HG02981 (cell line): ENCODE results near the gene RHOU.

Experiments used
- ATAC-seq: cut with Tn5 transposase; IDR thresholded peaks from one replicate; pipeline ENCODE4 v1.9.1; 2021; ENCODE audit warnings: mild to moderate bottlenecking, moderate library complexity; ENCODE audit not compliant: unreplicated experiment

Gene RHOU

GRCh38 chr1:228736844-228737445 is 1.7 kb downstream of the RHOU start:
- no peak for ATAC-seq

- ATAC-seq, result no peak
These were observed 2.3 kb downstream of the RHOU start for GRCh38 chr1:228737601-228738041.

GRCh38 chr1:228739826-228740225 is 4.5 kb downstream of the RHOU start:
- ATAC-seq, result no peak

- ATAC-seq, result no peak
These were observed 5.5 kb downstream of the RHOU start for GRCh38 chr1:228740543-228741317.

GRCh38 chr1:228742281-228742860 is 7.1 kb downstream of the RHOU start:
- ATAC-seq, result no peak

GRCh38 chr1:228743405-228743804 is 8.1 kb downstream of the RHOU start:
- ATAC-seq, result no peak

GRCh38 chr1:228744356-228744755 is 9.1 kb downstream of the RHOU start:
- ATAC-seq, result no peak

GRCh38 chr1:228744918-228745317 is 9.6 kb downstream of the RHOU start:
- ATAC-seq, result no peak

GRCh38 chr1:228745497-228745896 is 10.2 kb downstream of the RHOU start:
- no peak for ATAC-seq

- ATAC-seq, result no peak
These were observed 12.1 kb downstream of the RHOU start for GRCh38 chr1:228747301-228747935.

GRCh38 chr1:228748029-228748428 is 12.8 kb downstream of the RHOU start:
- ATAC-seq, result no peak

- ATAC-seq, result no peak
These were observed 13.2 kb downstream of the RHOU start for GRCh38 chr1:228748431-228748830.

- ATAC-seq, result no peak
These were observed 14.5 kb downstream of the RHOU start for GRCh38 chr1:228749765-228750164.

GRCh38 chr1:228750915-228751314 is 15.6 kb downstream of the RHOU start:
- ATAC-seq, result no peak

GRCh38 chr1:228751360-228752098 is 16.2 kb downstream of the RHOU start:
- peak; percentile 83 for ATAC-seq

GRCh38 chr1:228752258-228752657 is 17.0 kb downstream of the RHOU start:
- ATAC-seq, result no peak

- ATAC-seq, result no peak
These were observed 17.5 kb downstream of the RHOU start for GRCh38 chr1:228752675-228753265.

- ATAC-seq, result no peak
These were observed 18.0 kb downstream of the RHOU start for GRCh38 chr1:228753287-228753686.

GRCh38 chr1:228753786-228754360 is 18.6 kb downstream of the RHOU start:
- no peak for ATAC-seq

- no peak for ATAC-seq
These were observed 19.5 kb downstream of the RHOU start for GRCh38 chr1:228754646-228755268.
